NCI-H2107 (cell line): ENCODE measurements around the gene NGDN.

ENCODE experiments used
- DNase-seq: peaks from one replicate; lab custom pipeline; 2025; lab: John Stamatoyannopoulos, UW

NGDN gene

GRCh38 chr14:23478109-23478759 lies 8.7 kb downstream of the NGDN start:
- peak; percentile 68 for DNase-seq

- DNase-seq, result no peak
These were observed 12.0 kb downstream of the NGDN start for GRCh38 chr14:23481362-23481970.

GRCh38 chr14:23481979-23482822 lies 12.7 kb downstream of the NGDN start:
- DNase-seq, result no peak

- DNase-seq, result no peak
These were observed 13.3 kb downstream of the NGDN start for GRCh38 chr14:23482823-23483148.

GRCh38 chr14:23483236-23483854 lies 13.8 kb downstream of the NGDN start:
- peak; percentile 87 for DNase-seq

GRCh38 chr14:23485326-23485725 lies 15.8 kb downstream of the NGDN start:
- DNase-seq, result no peak

- no peak for DNase-seq
These were observed 16.5 kb downstream of the NGDN start for GRCh38 chr14:23486036-23486435.

- no peak for DNase-seq
These were observed 17.7 kb downstream of the NGDN start for GRCh38 chr14:23487216-23487615.

- no peak for DNase-seq
These were observed 23.2 kb downstream of the NGDN start for GRCh38 chr14:23492618-23493272.

GRCh38 chr14:23494223-23494622 lies 24.7 kb downstream of the NGDN start:
- DNase-seq, result no peak

- DNase-seq, result peak; percentile 81
These were observed 42.7 kb downstream of the NGDN start for GRCh38 chr14:23512156-23512555.

GRCh38 chr14:23513005-23513817 lies 43.7 kb downstream of the NGDN start:
- DNase-seq, result peak; percentile 87

- DNase-seq, result no peak
These were observed 44.5 kb downstream of the NGDN start for GRCh38 chr14:23513818-23514643.

- DNase-seq, result no peak
These were observed 45.1 kb downstream of the NGDN start for GRCh38 chr14:23514644-23514957.

GRCh38 chr14:23517650-23518326 lies 48.3 kb downstream of the NGDN start:
- DNase-seq, result no peak

- DNase-seq, result no peak
These were observed 49.2 kb downstream of the NGDN start for GRCh38 chr14:23518709-23519108.

GRCh38 chr14:23520899-23521533 lies 51.5 kb downstream of the NGDN start:
- no peak for DNase-seq

- DNase-seq, result no peak
These were observed 52.5 kb downstream of the NGDN start for GRCh38 chr14:23521785-23522640.
